ENCODE data around the gene SAP30BP. TPM values are rescaled to one million over a fixed set of nuclear protein-coding genes. Genes with fewer than 3 reads are reported as not detected.

The SAP30BP gene
- total and polyA plus RNA-seq, 2 experiments from 2014 or later, result 44.9 to 97.9 TPM

DNA sequence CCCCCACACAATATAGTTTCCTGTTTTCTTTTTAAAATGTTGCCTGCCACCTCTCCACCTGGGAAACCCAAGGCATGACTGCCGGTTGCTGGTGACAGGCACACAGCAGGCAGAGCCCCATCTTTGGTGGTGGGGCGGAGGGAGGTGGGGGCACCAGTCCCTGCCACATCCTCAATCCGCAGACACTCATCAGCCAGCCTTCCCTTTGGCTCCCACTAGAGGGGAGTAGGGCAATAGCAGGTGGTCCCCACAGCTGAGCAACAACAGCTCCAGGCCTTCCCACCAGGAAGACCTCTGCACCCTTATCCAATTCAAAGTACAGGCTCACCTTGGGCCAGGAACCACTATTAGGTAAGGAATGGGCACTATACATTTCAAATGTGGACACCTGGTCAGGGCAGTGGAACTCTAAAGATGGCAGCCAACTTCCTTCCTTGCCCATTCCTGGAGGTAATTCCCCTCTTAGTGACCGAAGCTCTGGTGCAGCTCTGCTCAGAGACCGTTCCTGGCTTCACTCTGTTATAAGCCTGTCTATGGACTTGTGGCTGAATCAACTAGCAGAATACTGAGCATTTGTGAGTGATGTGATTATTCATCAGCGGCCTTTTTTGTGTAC is 14.1 kb upstream of the SAP30BP start:
- no peak overlapping the region for H3K4me2 ChIP-seq
- Mint-ChIP-seq H3K36me3 (ENCODE audit: low read depth) (peaks cover 46% of the 10 kb centered on the region), H3K27ac (no peak overlapping the region), H3K4me3 (no peak overlapping the region), H3K4me1 (no peaks in the 10 kb centered on the region; the same call in 2 of the 3 replicates), H3K9me3 (no peaks in the 10 kb centered on the region), H3K27me3 (ENCODE audit: insufficient read depth, low read depth, poor library complexity) (no peaks in the 10 kb centered on the region)
- ATAC-seq, result peak; percentile 100
- H3K4me1 ChIP-seq (ENCODE audit: insufficient read depth), result no peaks in the 10 kb centered on the region; the same call in 1 of the 2 replicates
- H2AFZ ChIP-seq, result no peak overlapping the region
- TF ChIP-seq, protein P1, sequence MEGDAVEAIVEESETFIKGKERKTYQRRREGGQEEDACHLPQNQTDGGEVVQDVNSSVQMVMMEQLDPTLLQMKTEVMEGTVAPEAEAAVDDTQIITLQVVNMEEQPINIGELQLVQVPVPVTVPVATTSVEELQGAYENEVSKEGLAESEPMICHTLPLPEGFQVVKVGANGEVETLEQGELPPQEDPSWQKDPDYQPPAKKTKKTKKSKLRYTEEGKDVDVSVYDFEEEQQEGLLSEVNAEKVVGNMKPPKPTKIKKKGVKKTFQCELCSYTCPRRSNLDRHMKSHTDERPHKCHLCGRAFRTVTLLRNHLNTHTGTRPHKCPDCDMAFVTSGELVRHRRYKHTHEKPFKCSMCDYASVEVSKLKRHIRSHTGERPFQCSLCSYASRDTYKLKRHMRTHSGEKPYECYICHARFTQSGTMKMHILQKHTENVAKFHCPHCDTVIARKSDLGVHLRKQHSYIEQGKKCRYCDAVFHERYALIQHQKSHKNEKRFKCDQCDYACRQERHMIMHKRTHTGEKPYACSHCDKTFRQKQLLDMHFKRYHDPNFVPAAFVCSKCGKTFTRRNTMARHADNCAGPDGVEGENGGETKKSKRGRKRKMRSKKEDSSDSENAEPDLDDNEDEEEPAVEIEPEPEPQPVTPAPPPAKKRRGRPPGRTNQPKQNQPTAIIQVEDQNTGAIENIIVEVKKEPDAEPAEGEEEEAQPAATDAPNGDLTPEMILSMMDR (conservative IDR thresholded peaks at IDR 0.05; ENCODE audit: low read depth in 2 of 2), result peak; percentile 82 to 90
- TF ChIP-seq, protein P2, sequence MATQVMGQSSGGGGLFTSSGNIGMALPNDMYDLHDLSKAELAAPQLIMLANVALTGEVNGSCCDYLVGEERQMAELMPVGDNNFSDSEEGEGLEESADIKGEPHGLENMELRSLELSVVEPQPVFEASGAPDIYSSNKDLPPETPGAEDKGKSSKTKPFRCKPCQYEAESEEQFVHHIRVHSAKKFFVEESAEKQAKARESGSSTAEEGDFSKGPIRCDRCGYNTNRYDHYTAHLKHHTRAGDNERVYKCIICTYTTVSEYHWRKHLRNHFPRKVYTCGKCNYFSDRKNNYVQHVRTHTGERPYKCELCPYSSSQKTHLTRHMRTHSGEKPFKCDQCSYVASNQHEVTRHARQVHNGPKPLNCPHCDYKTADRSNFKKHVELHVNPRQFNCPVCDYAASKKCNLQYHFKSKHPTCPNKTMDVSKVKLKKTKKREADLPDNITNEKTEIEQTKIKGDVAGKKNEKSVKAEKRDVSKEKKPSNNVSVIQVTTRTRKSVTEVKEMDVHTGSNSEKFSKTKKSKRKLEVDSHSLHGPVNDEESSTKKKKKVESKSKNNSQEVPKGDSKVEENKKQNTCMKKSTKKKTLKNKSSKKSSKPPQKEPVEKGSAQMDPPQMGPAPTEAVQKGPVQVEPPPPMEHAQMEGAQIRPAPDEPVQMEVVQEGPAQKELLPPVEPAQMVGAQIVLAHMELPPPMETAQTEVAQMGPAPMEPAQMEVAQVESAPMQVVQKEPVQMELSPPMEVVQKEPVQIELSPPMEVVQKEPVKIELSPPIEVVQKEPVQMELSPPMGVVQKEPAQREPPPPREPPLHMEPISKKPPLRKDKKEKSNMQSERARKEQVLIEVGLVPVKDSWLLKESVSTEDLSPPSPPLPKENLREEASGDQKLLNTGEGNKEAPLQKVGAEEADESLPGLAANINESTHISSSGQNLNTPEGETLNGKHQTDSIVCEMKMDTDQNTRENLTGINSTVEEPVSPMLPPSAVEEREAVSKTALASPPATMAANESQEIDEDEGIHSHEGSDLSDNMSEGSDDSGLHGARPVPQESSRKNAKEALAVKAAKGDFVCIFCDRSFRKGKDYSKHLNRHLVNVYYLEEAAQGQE (IDR thresholded peaks at IDR 0.05; ENCODE audit: unreplicated experiment), result no peak
- H3K27me3 ChIP-seq (ENCODE audit: insufficient read depth), result no peaks in the 10 kb centered on the region
- H3K36me3 ChIP-seq (ENCODE audit: insufficient read depth), result no peaks in the 10 kb centered on the region; the same call in 1 of the 2 replicates
- H3K9me2 ChIP-seq (ENCODE audit: insufficient read depth), result no peaks in the 10 kb centered on the region
- DNase-seq (ENCODE audit: low spot score), result peak; percentile 84
- no peaks in the 10 kb centered on the region for H3K79me2 ChIP-seq (replicated peaks; ENCODE audit: insufficient read depth)
- no peak overlapping the region for H3K27ac ChIP-seq (ENCODE audit: low read depth)
- H4K20me1 ChIP-seq (replicated peaks; ENCODE audit: insufficient read depth), result no peaks in the 10 kb centered on the region
- H3K4me3 ChIP-seq, result no peak overlapping the region
- H3F3A ChIP-seq (replicated peaks; ENCODE audit: low read depth), result 0 out of 2 replicates have a peak, but pooled peaks cover 3% of the 10 kb centered on the region

DNA sequence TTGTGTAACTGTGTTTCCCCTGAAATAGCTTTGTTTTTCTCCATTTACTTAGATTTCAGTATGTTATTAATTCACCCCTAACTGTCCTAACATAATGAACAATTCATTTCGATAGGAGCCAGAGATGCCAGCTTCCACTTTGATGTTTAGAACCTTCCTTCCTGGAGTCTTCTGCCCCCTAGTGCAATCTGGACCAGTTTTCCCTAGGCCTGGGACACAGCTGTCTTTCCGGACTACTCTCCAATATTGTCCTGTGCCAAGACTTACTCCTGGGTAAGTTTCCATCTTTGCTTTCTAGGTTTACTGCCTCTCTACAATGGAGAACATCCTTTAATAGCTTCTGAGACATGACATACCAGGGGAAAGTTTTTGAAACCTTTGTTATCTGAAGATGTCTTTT is 13.0 kb upstream of the SAP30BP start:
- no peak overlapping the region for H3K4me3 ChIP-seq
- H3K27ac ChIP-seq (ENCODE audit: low read depth), result no peak overlapping the region
- H3K9me2 ChIP-seq (ENCODE audit: insufficient read depth), result no peaks in the 10 kb centered on the region
- no peak overlapping the region for H3K4me2 ChIP-seq
- H3K79me2 ChIP-seq (replicated peaks; ENCODE audit: insufficient read depth), result no peaks in the 10 kb centered on the region
- H2AFZ ChIP-seq, result no peak overlapping the region
- H3K4me3 Mint-ChIP-seq, result no peak overlapping the region
- no peaks in the 10 kb centered on the region for H3K36me3 ChIP-seq (ENCODE audit: insufficient read depth)
- H3K27ac Mint-ChIP-seq, result no peak overlapping the region
- H3K9me3 Mint-ChIP-seq, result no peaks in the 10 kb centered on the region
- no peaks in the 10 kb centered on the region; the same call in 2 of the 3 replicates for H3K4me1 Mint-ChIP-seq
- no peaks in the 10 kb centered on the region for H3K27me3 Mint-ChIP-seq (ENCODE audit: insufficient read depth, low read depth, poor library complexity)
- ATAC-seq (no peak), DNase-seq (ENCODE audit: low spot score) (no peak)
- no peaks in the 10 kb centered on the region; the same call in 1 of the 2 replicates for H3K4me1 ChIP-seq (ENCODE audit: insufficient read depth)
- H3F3A ChIP-seq (replicated peaks; ENCODE audit: low read depth), result 0 out of 2 replicates have a peak, but pooled peaks cover 3% of the 10 kb centered on the region
- no peak for TF ChIP-seq NANOG (IDR thresholded peaks at IDR 0.05; ENCODE audit: borderline replicate concordance)
- TF ChIP-seq, protein P1 (conservative IDR thresholded peaks at IDR 0.05; ENCODE audit: low read depth in 2 of 2), result peak in 1 of 2 experiments; percentile 24; a peak in 2 of 4 replicates
- H3K36me3 Mint-ChIP-seq (ENCODE audit: low read depth), result peaks cover 44% of the 10 kb centered on the region
- H3K27me3 ChIP-seq (ENCODE audit: insufficient read depth), result no peaks in the 10 kb centered on the region
- H4K20me1 ChIP-seq (replicated peaks; ENCODE audit: insufficient read depth), result no peaks in the 10 kb centered on the region

Data from GM23338 (cell line).